ENCODE data around the gene DPCD. TPM values are rescaled to one million over a fixed set of nuclear protein-coding genes. Genes with fewer than 3 reads are reported as not detected.

DPCD gene
- total and polyA plus RNA-seq, 2 experiments from 2014 or later, result 22.5 to 38.1 TPM

GRCh38 chr10:101625821-101626412 lies 37.8 kb downstream of the DPCD start (continued):
- TF ChIP-seq ZNF331 (CRISPR knock-in tag; IDR thresholded peaks at IDR 0.05; ENCODE audit: low read depth), result no peak

GRCh38 chr10:101629837-101630632 lies 41.9 kb downstream of the DPCD start:
- Mint-ChIP-seq H3K27ac (no peak overlapping the region), H3K36me3 (ENCODE audit: low read depth) (peaks cover 6% of the 10 kb centered on the region; the same call in 2 of the 3 replicates), H3K4me1 (peaks cover 9% of the 10 kb centered on the region; the same call in 1 of the 3 replicates), H3K9me3 (peaks cover 6% of the 10 kb centered on the region; the same call in 2 of the 3 replicates), H3K4me3 (no peak overlapping the region), H3K27me3 (ENCODE audit: insufficient read depth, low read depth, poor library complexity) (peaks cover 1% of the 10 kb centered on the region)
- Histone ChIP-seq H3K79me2 (replicated peaks; ENCODE audit: insufficient read depth) (no peaks in the 10 kb centered on the region), H3K4me1 (ENCODE audit: insufficient read depth) (no peaks in the 10 kb centered on the region), H3F3A (replicated peaks; ENCODE audit: low read depth) (no peaks in the 10 kb centered on the region), H4K20me1 (replicated peaks; ENCODE audit: insufficient read depth) (no peaks in the 10 kb centered on the region), H2AFZ (no peak overlapping the region), H3K4me3 (no peak overlapping the region), H3K27ac (ENCODE audit: low read depth) (no peak overlapping the region), H3K4me2 (no peak overlapping the region), H3K9me2 (ENCODE audit: insufficient read depth) (no peaks in the 10 kb centered on the region), H3K27me3 (ENCODE audit: insufficient read depth) (no peaks in the 10 kb centered on the region), H3K36me3 (ENCODE audit: insufficient read depth) (no peaks in the 10 kb centered on the region)
- DNase-seq (ENCODE audit: low spot score) (no peak), ATAC-seq (no peak)
- TF ChIP-seq ZNF114 (CRISPR knock-in tag; IDR thresholded peaks at IDR 0.05) (no peak), ZNF331 (CRISPR knock-in tag; IDR thresholded peaks at IDR 0.05; ENCODE audit: low read depth) (no peak), JUNB (IDR thresholded peaks at IDR 0.05; ENCODE audit: unreplicated experiment) (no peak), EZH2 (IDR thresholded peaks at IDR 0.05; ENCODE audit: low read depth, unreplicated experiment) (no peak), ETS1 (IDR thresholded peaks at IDR 0.05) (no peak), EZH2phosphoT487 (IDR thresholded peaks at IDR 0.05; ENCODE audit: unreplicated experiment) (no peak), CTCF (conservative IDR thresholded peaks at IDR 0.05; ENCODE audit: low read depth in 2 of 2) (no peak), REST (IDR thresholded peaks at IDR 0.05; ENCODE audit: unreplicated experiment) (no peak), CREB1 (CRISPR knock-in tag; IDR thresholded peaks at IDR 0.05; ENCODE audit: low read depth) (no peak), STAT1 (IDR thresholded peaks at IDR 0.05; ENCODE audit: unreplicated experiment) (no peak)

All from GM23338 (cell line).